ENCODE data around the gene TAOK1. TPM values are rescaled to one million over a fixed set of nuclear protein-coding genes. Genes with fewer than 3 reads are reported as not detected.

Gene TAOK1
- total RNA-seq, 4 donors from 2014 or later: 54.7 to 71.8 (median 64.9) TPM

DNA sequence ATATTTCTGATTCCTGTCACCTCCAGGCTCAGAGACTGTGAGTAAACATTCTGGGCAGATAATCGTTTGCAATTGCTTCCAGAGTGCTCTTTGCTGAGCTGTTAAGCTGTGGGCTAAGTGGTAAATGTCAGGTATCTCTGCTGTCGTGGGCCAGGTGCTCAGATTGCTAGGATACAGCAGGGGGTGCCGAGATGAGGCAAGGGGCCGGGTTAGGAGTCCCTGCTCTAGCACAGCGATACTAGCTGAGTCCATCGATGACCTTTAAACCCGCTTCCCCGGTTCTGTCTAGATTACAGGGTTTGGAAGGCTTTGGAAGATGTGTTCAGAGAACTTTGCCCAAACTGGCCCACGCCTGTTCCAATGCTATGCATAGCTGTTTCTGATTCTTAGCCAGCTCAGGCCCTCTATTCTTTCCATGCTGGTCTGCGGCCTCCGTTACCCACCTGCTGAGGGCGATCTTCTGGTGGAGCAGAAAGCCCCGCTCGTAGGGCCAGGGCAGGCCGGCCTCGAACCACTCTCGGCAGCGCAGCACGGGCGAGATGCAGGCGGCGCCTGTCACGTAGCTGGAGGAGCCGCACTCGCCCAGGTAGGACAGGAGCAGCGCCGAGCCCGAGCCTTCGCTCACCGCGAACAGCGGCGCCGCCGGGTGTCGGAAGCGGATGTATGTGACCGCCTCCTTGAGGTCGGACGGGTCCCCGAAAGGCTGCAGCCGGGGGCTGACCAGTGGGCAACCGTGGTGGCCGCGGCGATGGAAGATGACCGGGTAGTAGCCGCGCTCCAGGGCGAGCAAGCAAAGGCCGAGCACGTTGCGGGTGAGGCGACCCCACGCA lies 175.7 kb downstream of the TAOK1 start:
- 18 to 32% methylated on average over 32 to 51 of the region's 55 CpGs for WGBS, 2 donors
- no peak for TF ChIP-seq POLR2A (IDR thresholded peaks at IDR 0.05)
- no peak for TF ChIP-seq CTCF (IDR thresholded peaks at IDR 0.05)
- H3K4me3 ChIP-seq (ENCODE audit: low read depth, poor library complexity, severe bottlenecking): peak overlapping the region; percentile 68
- intact Hi-C loops (cut with DNase I; ENCODE audit: low total_unique reads): no loop called here
- peak; percentile 16 to 91 for DNase-seq (ENCODE audit: low spot score in 2 of 2)

DNA sequence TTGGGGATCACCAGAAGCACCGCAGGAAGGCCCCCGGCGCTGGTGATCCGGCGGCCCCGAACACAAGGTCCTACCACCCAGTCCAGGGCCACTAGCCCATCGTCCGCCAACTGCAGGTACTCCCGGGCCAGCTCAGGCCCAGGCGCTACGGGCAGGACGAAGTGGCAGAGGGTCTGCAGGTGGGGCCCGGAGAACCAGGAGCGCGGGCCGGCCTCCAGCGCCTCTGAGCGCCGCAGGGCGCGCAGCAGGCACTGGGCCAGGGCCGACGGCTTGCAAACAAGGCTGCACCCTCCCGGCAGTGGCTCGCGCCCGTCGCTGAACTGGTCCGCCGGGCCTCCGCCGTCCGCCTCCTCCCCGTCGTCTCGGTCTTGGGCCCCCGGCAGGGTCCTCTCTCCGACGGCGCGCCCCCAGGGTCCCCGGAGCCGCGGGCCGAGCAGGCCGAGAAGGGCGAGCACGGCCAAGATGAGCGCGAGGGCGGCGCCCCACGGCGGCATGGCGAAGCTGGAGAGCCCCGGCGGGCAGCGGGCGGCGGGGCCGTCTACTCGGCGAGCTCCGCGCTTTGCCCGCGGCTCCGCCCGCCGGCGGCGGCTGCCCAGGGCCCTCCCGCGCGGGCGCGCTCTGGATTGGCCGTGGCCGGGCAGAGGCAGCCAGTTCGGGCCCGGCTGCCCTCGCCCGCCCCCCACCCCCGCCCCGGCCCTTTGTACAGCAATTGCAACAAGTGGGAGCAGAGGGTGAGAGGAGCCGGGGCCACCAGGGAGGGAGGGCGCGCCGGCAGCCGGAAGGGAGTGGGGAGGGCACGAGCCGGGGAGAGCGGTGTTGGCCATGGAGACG lies 176.5 kb downstream of the TAOK1 start, which contains the start of gene ABHD15:
TSS of gene ABHD15 (minus strand) at position 565 of the 831 bp plus-strand sequence. CDS start at position 494, 71 bp downstream.
- H3K4me3 ChIP-seq (ENCODE audit: low read depth, poor library complexity, severe bottlenecking): peak within 1 kb of the TSS; percentile 68
- DNase-seq (ENCODE audit: low spot score in 2 of 2): peak; percentile 36 to 93

GRCh38 chr17:29567304-29567553 lies 177.1 kb downstream of the TAOK1 start:
- intact Hi-C loops (cut with DNase I; ENCODE audit: low total_unique reads): no loop called here
- H3K4me3 ChIP-seq (ENCODE audit: low read depth, poor library complexity, severe bottlenecking): peak overlapping the region; percentile 68
- WGBS, 2 donors: 0 to 1% methylated on average over 22 to 24 of the region's 27 CpGs
- no peak for TF ChIP-seq POLR2A (IDR thresholded peaks at IDR 0.05)
- TF ChIP-seq CTCF (IDR thresholded peaks at IDR 0.05): no peak
- no peak for DNase-seq (ENCODE audit: low spot score in 2 of 2)

More for the DNA sequence above, 176.5 kb downstream of the TAOK1 start, which contains the start of gene ABHD15:
- TF ChIP-seq CTCF (IDR thresholded peaks at IDR 0.05) (no peak), POLR2A (IDR thresholded peaks at IDR 0.05) (no peak)
- 2 to 5% methylated on average over 17 to 36 of the region's 94 CpGs for WGBS, 2 donors
- intact Hi-C loops (cut with DNase I; ENCODE audit: low total_unique reads): no loop called here

- TF ChIP-seq POLR2A (IDR thresholded peaks at IDR 0.05) (no peak), CTCF (IDR thresholded peaks at IDR 0.05) (no peak)
- 0 to 1% methylated on average over 28 to 36 of the region's 63 CpGs for WGBS, 2 donors
- peak overlapping the region; percentile 68 for H3K4me3 ChIP-seq (ENCODE audit: low read depth, poor library complexity, severe bottlenecking)
- peak; percentile 29 to 94 for DNase-seq (ENCODE audit: low spot score in 2 of 2)
- intact Hi-C loops (cut with DNase I; ENCODE audit: low total_unique reads): no loop called here
Observed at GRCh38 chr17:29567554-29568330, 177.6 kb downstream of the TAOK1 start.

DNA sequence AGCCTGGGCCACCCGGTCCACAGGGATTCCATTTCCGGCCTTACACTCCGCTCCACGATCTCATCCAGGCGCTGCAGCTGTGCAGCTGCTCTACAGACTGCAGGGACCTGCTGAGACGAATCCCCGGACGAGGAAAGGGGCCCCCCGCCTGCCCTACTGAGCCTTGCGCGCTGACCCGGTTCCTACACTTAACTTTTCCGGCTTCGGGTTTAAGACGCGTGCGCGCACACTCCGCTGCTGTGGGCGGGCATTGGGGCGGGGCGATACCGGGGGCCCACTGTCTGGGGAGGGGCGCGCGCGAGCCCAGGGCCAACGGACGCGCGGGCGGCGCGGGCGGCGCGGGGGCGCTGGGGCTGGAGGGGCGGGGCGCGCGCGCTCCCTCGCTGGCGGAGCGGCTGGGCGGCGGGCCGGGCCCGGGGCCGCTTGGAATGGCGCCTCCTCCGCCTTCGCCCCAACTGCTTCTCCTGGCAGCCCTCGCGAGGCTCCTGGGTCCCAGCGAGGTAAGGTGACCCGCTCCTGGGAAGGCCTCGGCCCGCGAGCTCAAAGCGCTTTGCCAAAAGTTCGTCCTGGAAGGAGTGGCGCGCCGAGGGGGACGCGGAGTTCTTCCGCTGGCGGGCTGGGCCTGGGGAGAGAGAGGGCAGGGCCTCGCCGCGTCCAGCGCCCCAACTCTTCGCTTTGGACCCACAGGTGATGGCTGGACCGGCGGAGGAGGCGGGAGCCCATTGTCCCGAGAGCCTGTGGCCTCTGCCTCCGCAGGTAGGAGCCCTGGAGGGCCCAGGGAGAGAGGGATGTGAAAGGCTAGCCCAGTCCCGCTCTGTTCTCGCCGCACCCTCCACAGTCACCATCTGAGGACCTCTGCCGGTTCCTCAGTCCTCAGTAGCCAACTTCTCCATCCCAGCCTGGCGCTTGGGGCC lies 178.4 kb downstream of the TAOK1 start, which contains the start of gene TP53I13:
TSS of gene TP53I13 (plus strand) at position 371 of the 914 bp plus-strand sequence. CDS start at position 429, 58 bp downstream.
- TF ChIP-seq CTCF (IDR thresholded peaks at IDR 0.05) (no peak), POLR2A (IDR thresholded peaks at IDR 0.05) (no peak)
- DNase-seq (ENCODE audit: low spot score in 2 of 2): peak; percentile 84 to 97
- intact Hi-C loops (cut with DNase I; ENCODE audit: low total_unique reads): no loop called here
- 2 to 4% methylated on average over 18 to 51 of the region's 85 CpGs for WGBS, 2 donors
- peak within 1 kb of the TSS; percentile 68 for H3K4me3 ChIP-seq (ENCODE audit: low read depth, poor library complexity, severe bottlenecking)
